ENCODE data around the gene TNFRSF18.
"Not testable (repeated sequence)": the region's sequence is repeated elsewhere in the genome, so short reads cannot be mapped to it uniquely, and the experiment has no call there.

TNFRSF18 gene

DNA sequence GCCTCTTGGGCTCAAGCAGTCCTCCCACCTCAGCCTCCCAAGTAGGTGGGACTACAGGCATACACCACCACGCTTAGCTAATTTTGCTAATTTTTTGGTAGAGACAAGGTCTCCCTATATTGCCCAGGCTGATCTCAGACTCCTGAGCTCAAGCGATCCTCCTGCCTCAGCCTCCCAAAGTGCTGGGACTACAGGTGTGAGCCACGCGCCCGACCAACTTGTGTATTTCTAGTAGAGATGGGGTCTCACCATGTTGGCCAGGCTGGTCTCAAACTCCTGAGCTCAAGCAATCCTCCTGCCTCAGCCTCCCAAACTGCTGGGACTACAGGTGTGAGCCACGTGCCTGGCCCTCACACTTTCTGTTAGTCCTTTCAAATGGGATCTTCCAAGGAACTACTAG, 10.7 kb downstream of the TNFRSF18 start:
- DNase-seq, result not testable (repeated sequence)

- no peak for DNase-seq
These were observed 11.7 kb downstream of the TNFRSF18 start for GRCh38 chr1:1194723-1195122.

GRCh38 chr1:1191734-1192133, 14.7 kb downstream of the TNFRSF18 start:
- no peak for DNase-seq

GRCh38 chr1:1189111-1189510, 17.3 kb downstream of the TNFRSF18 start:
- no peak for DNase-seq

DNA sequence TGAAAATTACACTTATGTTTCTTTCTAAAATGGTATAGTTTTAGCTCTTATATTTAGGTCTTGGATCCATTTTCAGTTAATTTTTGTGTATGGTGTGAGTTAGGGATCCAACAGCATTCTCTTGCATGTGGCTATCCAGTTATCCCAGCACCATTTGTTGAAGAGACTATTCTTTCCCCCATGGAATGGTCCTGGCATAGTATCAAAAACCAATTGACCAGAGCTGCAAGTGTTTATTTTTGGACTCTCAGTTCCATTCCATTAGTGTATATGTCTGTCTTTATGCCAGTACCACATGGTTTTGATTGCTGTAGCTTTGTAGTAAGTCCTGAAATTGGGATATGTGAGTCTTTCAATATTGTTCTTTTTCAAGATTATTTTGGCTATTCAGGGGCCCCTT, 18.5 kb downstream of the TNFRSF18 start:
- no peak for DNase-seq

DNA sequence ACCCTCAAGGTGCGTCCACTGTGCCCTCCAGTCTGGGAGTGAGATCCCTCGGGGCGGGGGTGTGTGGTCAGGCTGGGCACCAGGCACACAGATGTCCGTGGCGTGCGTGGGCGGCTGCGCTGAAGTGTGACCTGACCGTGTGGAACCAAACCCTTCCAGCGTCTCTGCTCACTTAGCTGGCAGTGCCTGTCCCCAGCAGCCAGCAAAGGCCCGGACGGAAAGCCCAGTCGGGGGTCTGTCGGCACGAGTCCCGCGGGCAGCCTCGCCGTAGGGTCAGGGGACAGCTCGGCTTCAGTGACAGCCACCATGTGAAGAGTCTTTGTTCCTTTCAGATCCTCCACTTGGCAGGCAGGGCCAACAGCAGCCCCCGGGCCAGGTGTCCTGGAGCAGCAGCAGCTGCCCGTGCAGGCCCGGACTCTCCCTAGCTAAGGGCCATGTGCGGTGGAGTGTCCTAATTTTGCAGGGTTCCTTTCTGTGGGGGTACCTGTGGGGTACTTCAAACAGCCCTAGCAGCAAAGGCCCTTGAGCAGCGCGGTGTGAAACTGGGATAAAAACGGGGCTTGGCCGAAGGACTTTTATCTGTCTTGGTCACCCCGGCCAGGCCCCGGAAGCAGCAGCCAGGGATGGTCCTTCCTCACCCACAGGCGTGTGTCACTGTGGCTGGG, 21.2 kb downstream of the TNFRSF18 start:
- DNase-seq, result no peak

DNA sequence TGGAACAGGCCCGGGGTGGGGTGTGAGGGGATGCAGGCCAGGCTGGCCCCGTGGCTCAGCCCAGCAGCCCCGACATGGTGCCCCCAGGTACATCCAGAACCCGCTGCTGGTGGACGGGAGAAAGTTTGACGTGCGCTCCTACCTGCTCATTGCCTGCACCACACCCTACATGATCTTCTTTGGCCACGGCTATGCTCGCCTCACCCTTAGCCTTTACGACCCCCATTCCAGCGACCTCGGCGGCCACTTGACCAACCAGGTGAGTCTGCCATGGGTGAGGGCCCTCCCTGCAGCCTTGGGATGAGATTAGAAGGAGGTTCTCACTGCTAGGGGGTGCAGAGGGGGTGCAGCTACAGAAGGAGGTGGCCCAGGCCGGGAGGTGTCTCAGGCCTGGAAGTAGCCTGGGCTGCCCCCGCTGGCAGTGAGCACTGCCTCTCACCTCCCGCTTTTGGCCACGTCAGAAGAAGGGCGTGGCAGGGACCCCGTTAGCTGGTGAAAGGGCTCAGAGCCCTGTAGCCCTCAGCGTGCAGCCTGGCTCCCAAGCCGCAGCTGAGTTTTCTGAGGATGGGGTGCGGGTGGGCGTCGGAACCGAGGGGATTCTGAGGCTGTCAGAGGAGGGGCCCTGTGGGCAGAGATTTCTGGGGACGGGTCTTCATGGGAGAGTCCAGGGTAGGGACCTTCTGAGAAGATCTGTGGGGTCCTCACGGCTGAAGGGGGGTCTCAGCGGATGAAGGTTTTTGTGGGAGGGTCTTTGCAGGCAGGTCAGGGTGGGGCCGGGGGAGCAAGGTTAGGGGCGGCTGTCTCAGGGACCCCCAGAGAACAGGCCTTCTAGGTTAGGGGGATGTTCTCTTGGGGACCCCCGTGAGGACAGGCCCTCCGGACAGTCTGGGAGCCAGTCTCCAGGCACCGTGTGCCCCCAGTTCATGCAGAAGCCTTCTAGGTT, 22.3 kb downstream of the TNFRSF18 start:
- no peak for DNase-seq

DNA sequence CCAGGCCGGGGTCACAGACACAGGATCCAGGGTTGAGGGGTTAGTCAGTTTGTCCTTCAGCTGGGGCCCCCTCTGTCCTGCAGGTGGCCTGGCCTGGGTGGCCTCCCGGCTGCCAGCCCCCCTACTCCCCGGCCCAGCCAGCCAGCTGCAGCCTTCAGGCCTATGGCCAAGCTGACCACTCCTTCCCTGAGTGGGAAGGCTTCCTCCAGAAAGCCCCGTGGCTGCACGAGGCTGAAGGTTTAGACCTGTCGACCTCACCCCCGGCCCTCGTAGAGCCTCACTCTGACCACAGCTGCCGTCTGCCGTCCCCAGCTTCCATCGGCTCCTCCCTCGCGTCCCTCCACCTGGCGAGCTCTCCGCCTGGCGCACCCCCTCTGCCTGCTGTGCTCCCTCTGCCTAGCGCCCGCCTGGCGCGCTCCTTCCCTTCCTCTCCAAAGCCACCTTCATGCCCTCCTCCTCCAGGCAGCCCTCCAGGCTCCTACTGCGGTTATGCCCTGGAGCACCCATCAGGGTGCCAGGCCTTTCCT, 23.1 kb downstream of the TNFRSF18 start:
- DNase-seq, result no peak

GRCh38 chr1:1182491-1183220, 23.7 kb downstream of the TNFRSF18 start:
- no peak for DNase-seq

DNA sequence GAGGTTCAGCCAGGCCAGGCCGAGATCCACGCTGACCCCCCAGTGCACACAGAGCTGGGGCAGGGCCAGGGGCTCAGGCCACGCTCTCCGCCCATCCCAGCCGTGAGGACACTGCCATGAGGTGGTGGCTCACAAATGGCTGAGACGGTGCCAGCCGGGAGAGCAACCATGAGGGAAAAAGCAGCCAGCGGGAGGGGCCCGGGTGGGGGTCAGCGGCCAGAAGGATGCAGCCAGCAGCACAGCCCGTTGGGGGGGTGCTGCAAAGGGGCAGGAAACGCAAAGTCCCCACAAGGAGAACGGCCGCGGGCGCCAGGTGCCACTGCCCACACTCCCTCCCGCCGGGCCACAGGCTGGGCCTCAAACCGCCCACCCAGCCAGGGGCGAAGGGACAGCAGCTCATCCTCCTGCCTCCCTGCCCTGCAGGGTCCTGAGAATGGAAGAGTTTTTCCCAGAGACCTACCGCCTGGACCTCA, 24.4 kb downstream of the TNFRSF18 start:
- no peak for DNase-seq

DNA sequence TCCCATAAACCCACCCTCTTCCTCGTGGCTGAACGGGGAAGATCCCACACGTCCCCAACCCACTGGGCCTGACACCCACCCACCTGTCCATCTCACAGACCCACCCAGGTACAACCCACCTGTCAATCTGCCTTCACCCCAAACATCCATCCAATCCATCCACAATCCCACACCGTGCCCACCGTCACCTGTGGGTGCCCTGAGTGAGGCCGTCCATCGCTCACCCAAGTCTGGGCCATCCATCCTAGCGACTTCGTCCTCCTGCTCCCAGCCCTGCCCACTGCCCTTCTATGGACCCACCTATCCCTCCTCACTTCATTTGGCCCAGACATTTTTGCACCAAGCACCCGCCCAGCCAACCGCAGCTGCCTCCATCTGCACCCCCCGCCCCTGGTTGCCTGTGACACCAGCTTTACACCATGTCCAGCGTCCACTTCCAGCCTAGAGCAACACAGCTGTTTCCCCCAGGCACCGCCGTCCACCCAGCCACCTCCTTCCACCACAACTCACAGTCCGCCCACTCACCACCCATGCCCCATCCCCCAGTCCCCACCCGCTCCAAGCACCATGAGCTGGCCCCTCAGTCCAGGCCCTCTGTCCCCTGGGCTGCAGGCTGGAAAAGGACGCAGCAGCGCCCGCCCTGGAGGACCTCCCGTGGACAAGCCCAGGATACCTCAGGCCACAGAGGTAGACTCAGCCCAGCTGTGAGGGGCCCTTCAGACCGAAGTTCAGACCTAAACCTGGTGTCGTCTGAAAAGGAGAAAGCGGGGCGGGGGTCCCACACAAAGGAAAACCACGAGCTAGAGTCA, 25.1 kb downstream of the TNFRSF18 start:
- no peak for DNase-seq

DNA sequence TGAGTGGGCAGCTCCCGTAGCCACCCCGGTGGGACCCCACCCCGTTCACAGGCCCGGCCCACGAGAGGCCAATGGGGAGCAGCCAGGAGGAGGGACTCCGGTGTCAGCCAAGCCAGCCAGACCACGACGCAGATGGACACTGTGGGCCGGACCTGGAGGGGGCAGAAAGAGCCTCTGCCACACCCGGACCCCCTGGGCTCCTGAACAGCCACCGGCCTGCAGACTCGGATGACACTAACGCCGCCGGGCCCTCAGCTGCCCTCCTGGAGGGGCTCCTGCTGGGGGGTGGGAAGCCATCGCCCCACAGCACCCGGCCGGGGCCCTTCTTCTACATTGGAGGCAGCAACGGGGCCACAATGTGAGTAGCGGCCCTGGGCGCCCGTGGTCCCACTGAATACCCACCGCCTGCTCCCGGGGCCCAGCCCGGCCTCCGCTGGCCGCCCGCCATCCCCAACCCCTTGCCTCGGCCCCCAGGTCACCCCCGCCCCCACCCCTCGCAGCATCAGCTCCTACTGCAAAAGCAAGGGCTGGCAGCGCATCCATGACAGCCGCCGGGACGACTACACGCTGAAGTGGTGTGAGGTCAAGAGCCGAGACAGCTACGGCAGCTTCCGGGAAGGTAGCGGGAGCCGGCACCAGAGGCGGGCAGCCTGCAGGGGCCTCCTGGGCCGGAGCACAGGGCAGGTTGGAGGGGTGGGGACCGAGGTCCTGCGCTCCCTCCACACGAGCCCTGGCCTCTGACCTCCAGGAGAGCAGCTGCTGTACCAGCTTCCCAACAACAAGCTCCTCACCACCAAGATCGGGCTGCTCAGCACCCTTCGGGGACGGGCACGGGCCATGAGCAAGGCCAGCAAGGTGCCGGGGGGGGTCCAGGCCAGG, 26.2 kb downstream of the TNFRSF18 start:
- no peak for DNase-seq

DNA sequence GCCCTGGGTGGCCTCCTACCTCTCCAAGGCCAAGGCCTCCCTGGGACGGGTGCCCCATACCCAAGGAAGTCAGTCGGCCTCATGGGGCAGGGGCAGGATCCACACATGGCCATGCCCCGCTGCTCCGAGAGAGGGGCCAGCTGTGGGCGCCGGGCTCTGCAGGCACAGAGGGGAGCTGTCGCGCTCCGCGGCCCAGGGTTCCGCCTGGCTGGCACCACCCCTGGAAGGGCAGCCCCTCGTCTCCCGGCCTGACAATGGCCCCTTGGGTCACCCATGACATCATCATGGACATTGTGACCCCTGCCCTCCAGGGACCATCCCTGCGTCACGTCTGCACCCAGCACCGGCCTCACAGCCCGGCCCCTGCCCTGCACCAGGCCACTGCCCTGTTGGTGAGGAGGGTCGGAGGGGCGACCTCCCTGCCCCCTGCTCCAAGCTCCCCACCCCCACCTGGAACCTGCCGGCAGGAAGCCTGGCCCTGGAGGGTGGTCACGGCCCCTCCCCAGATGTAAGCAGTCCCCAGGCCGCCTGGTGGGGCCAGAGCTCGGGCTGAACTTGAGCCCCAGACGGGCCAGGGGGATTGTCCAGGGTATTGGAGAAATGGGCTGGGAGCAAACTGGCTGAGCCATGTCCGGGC, 26.9 kb downstream of the TNFRSF18 start:
- DNase-seq, result no peak

DNA sequence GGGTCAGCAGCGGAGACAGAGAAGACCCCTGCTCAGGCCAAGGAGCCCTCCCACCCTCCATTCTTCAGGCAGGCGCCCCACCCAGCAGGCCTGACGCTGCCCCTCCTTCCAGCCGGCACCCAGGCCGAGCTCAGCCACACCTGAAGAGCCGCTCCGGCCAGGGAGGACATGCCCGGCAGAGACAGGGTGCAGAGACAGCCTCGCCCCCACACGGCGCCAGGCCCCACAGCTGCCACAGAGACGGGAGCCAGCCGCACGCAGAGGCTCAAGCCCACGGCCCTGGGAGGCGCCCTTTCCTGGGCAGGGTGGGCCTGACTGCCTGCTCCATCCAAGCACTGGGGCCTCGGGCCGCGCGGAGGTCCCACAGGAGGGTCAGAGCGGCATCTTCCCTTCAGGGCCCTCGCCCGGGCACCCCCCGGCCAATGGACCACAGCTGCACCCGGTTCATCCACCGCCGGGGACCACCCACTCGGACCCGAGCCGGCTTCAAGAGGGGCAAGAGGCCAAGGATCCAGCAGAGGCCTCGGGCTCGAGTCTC, 27.5 kb downstream of the TNFRSF18 start:
- no peak for DNase-seq

DNA sequence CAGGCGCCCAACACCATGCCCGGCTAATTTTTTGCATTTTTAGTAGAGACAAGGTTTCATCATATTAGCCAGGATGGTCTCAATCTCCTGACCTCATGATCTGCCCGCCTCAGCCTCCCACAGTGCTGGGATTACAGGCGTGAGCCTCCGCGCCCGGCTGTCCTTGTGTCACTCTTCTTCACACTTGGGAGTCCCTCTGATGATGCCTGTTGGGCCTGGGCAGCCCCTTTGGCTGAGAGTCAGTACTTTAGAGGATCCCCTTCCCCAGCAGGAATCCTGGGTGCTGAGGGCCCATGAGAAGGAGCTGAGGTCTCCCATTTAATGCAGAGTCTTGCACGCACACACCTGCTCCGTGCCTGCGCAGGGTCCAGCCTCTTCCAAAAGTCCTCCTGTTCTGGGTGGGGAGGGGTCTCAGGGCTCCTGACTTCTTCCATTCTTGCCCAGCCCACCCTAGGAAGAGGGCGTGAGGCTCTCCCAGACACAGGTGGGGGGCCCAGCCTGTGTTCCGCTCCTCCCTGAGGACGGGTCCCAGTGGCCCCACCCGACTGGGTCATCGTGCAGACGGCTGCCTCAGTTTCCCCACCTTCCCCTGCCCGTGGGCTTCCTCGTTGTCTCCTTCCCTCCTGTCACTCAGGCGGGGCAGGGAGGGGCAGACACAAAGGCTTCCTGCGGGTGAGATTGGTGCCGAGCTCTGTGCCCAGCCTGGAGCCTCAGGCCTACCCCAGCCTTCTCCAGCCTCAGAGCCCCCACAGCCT, 28.8 kb downstream of the TNFRSF18 start:
- no peak for DNase-seq

- no peak for DNase-seq
These were observed 29.5 kb downstream of the TNFRSF18 start for GRCh38 chr1:1176931-1177330.

DNA sequence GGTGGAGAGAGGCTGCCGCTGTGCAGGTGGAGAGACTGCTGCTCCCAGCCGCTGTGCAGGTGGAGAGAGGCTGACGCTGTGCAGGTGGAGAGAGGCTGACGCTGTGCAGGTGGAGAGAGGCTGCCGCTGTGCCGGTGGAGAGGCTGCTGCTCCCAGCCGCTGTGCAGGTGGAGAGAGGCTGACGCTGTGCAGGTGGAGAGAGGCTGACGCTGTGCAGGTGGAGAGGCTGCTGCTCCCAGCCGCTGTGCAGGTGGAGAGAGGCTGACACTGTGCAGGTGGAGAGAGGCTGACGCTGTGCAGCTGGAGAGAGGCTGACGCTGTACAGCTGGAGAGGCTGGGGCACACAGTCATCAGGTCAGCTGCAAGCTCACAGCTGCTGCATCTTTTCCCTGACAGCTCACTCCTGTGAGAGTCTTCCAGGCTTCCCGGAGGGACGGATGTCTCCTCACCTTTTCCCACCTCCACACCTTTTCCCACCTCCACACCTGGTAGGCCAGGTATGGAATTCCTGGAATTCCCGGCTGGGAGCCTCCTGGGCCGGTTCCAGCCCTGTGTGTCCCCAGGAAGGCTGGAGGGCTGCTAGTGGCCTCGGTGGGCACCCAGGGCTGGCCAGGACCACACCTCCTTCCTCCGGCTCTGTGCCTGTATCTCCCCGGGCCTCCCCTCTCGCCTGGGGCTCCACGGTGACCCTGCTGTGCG, 30.2 kb downstream of the TNFRSF18 start:
- DNase-seq, result not testable (repeated sequence)

DNA sequence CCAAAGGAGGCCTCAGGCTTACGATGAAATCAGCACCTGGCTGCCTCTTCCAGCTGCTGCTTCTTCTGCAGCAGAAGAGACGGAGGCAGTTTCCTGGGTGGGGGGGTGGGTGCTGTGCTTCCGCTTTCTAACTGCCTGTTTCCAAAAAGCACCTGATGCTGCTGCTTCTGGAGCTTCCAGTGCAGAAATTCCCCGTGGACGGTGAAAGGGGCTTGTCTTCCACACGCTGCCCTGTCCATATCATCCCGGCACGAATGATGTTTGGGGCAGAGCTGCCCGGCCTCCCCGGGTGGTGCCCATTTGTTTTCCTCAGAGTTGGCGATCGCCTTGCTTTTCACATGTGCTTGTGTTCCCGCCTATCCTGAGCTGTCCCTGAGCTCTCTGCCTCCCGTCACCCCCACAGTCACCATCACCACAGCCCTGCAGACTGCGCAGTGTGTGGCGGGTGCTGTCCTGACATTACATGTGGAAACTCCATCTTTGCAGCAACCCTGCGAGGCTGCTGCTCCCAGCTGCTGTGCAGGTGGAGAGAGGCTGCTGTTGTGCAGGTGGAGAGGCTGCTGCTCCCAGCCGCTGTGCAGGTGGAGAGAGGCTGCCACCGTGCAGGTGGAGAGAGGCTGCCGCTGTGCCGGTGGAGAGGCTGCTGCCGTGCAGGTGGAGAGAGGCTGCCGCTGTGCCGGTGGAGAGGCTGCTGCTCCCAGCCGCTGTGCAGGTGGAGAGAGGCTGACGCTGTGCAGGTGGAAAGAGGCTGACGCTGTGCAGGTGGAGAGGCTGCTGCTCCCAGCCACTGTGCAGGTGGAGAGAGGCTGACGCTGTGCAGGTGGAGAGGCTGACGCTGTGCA, 30.9 kb downstream of the TNFRSF18 start:
- DNase-seq, result no peak
